Mesendoderm (in vitro differentiated cells): ENCODE measurements around the gene TTC23.

Experiments
- DNase-seq: peaks from one replicate; pipeline ENCODE4 v3.0.0; 2013
- H2AK5ac ChIP-seq: 2 replicates; pipeline ENCODE4 v1.6.1; 2013; ENCODE audit warnings: low read length, inconsistent platforms
- H2BK120ac ChIP-seq: 2 replicates; pipeline ENCODE4 v1.6.1; 2013; ENCODE audit warnings: low read depth, mild to moderate bottlenecking, low read length, moderate library complexity, mixed read lengths
- H2BK15ac ChIP-seq: replicated peaks from 2 replicates; pipeline ENCODE4 v1.6.1; 2013; ENCODE audit warnings: low read depth, mild to moderate bottlenecking, moderate library complexity
- H2BK5ac ChIP-seq: 2 replicates; pipeline ENCODE4 v1.6.1; 2013; ENCODE audit warnings: low read length, inconsistent platforms
- H3K18ac ChIP-seq: 2 replicates; pipeline ENCODE4 v1.6.1; 2013; ENCODE audit warnings: mild to moderate bottlenecking, low read length, mixed read lengths
- H3K23ac ChIP-seq: one replicate; pipeline ENCODE4 v1.6.1; 2013; ENCODE audit warnings: low read length
- H3K27ac ChIP-seq: 2 replicates; pipeline ENCODE4 v1.5.1; 2013; ENCODE audit warnings: low read depth, mild to moderate bottlenecking, inconsistent platforms, low read length, moderate library complexity
- H3K27me3 ChIP-seq: 2 replicates; pipeline ENCODE4 v1.6.1; 2013; ENCODE audit warnings: low read length, control low read depth, mild to moderate bottlenecking, inconsistent platforms; ENCODE audit not compliant: insufficient read depth, poor library complexity
- H3K36me3 ChIP-seq: 2 replicates; pipeline ENCODE4 v1.6.1; 2013; ENCODE audit warnings: low read length, inconsistent platforms; ENCODE audit not compliant: control insufficient read depth, insufficient read depth
- H3K4ac ChIP-seq: one replicate; pipeline ENCODE4 v1.6.1; 2013; ENCODE audit warnings: low read depth, mild to moderate bottlenecking, low read length, moderate library complexity
- H3K4me1 ChIP-seq: 2 replicates; pipeline ENCODE4 v1.6.1; 2013; ENCODE audit warnings: low read depth, low read length, inconsistent platforms; ENCODE audit not compliant: control insufficient read depth
- H3K4me2 ChIP-seq: 2 replicates; pipeline ENCODE4 v1.6.1; 2013; ENCODE audit warnings: low read length
- H3K4me3 ChIP-seq: 2 replicates; pipeline ENCODE4 v1.5.1; 2013; ENCODE audit warnings: mild to moderate bottlenecking, low read length
- H3K56ac ChIP-seq: one replicate; pipeline ENCODE4 v1.6.1; 2013; ENCODE audit warnings: low read length
- H3K79me1 ChIP-seq: 2 replicates; pipeline ENCODE4 v1.6.1; 2013; ENCODE audit warnings: low read length, inconsistent platforms
- H3K79me2 ChIP-seq: 2 replicates; pipeline ENCODE4 v1.6.1; 2013; ENCODE audit warnings: mild to moderate bottlenecking, low read length; ENCODE audit not compliant: control insufficient read depth, insufficient read depth
- H3K9ac ChIP-seq: 2 replicates; pipeline ENCODE4 v1.6.1; 2013; ENCODE audit warnings: low read length, inconsistent platforms
- H4K5ac ChIP-seq: one replicate; pipeline ENCODE4 v1.6.1; 2013; ENCODE audit warnings: low read length
- H4K8ac ChIP-seq: one replicate; pipeline ENCODE4 v1.6.1; 2013; ENCODE audit warnings: low read depth, mild to moderate bottlenecking, control low read depth, low read length, moderate library complexity
- WGBS: extraction: QIAGEN DNeasy Blood & Tissue Kit; methylation state at CpG from one replicate; pipeline ENCODE4 v1.1.7; 2013; ENCODE audit warnings: low lambda C conversion rate, missing lambda C conversion rate; ENCODE audit not compliant: insufficient coverage; ENCODE audit errors: extremely low coverage; 5-methylcytosine and 5-hydroxymethylcytosine counted together

TTC23 gene

GRCh38 chr15:99248000-99248715 is 1.2 kb downstream of the TTC23 start:
- peaks cover 2% of the 10 kb centered on the region for H3K4me1 ChIP-seq
- no peak overlapping the region for H3K27ac ChIP-seq
- peak overlapping the region; percentile 12 for H3K4me3 ChIP-seq
- no peak overlapping the region for H2BK15ac ChIP-seq
- DNase-seq = no peak
- H2AK5ac ChIP-seq = no peak overlapping the region
- H3K56ac ChIP-seq = peak overlapping the region; percentile 57
- WGBS = no CpG with 5 or more reads among the region's 7 CpGs
- no peak overlapping the region for H2BK120ac ChIP-seq
- no peaks in the 10 kb centered on the region for H3K36me3 ChIP-seq
- peak overlapping the region; percentile 67 for H3K4me2 ChIP-seq
- no peak overlapping the region for H3K18ac ChIP-seq
- no peak overlapping the region for H2BK5ac ChIP-seq
- H3K9ac ChIP-seq = peak overlapping the region; percentile 51
- H3K79me1 ChIP-seq = peaks cover 4% of the 10 kb centered on the region
- no peak overlapping the region for H4K8ac ChIP-seq
- H3K4ac ChIP-seq = no peak overlapping the region
- H3K79me2 ChIP-seq = peaks cover 5% of the 10 kb centered on the region
- H3K23ac ChIP-seq = no peak overlapping the region
- H3K27me3 ChIP-seq = no peaks in the 10 kb centered on the region
- H4K5ac ChIP-seq = no peak overlapping the region

- Histone ChIP-seq H2AK5ac (no peak overlapping the region), H3K36me3 (no peaks in the 10 kb centered on the region), H3K23ac (no peak overlapping the region), H3K27ac (no peak overlapping the region), H3K4ac (no peak overlapping the region), H2BK120ac (no peak overlapping the region), H3K27me3 (no peaks in the 10 kb centered on the region), H3K4me1 (peaks cover 2% of the 10 kb centered on the region), H4K5ac (no peak overlapping the region), H3K4me3 (no peak overlapping the region), H2BK15ac (no peak overlapping the region), H2BK5ac (no peak overlapping the region), H3K79me2 (peaks cover 5% of the 10 kb centered on the region), H3K4me2 (no peak overlapping the region), H3K9ac (no peak overlapping the region), H3K79me1 (peaks cover 4% of the 10 kb centered on the region), H4K8ac (no peak overlapping the region), H3K18ac (no peak overlapping the region), H3K56ac (no peak overlapping the region)
- DNase-seq = no peak
- no CpG with 5 or more reads among the region's 3 CpGs for WGBS
Measured at GRCh38 chr15:99247062-99247461, 2.3 kb downstream of the TTC23 start.

DNA sequence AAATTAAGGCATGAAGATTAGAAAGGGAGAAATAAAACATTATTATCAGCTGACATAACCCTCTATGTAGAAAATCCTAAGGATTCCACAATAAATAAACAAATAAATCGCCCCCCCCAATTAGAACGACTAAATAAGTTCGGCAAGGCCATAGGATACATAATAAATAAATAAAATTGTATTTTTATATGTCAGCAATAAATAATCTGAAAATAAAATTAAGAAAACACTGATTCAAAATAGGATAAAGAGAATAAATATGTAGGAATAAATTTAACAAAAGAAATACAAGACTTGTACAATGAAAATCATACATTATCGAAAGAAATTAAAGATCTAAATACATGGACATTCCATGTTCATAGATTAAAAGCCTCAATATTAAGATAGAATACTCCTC is 5.1 kb downstream of the TTC23 start:
- Histone ChIP-seq H3K79me2 (peaks cover 5% of the 10 kb centered on the region), H2BK15ac (no peak overlapping the region), H4K8ac (no peak overlapping the region), H3K4me3 (no peak overlapping the region), H3K23ac (no peak overlapping the region), H3K18ac (no peak overlapping the region), H2BK120ac (no peak overlapping the region), H3K4me1 (peaks cover 2% of the 10 kb centered on the region), H3K9ac (no peak overlapping the region), H3K56ac (no peak overlapping the region), H3K27me3 (no peaks in the 10 kb centered on the region), H2AK5ac (no peak overlapping the region), H4K5ac (no peak overlapping the region), H3K27ac (no peak overlapping the region), H3K36me3 (no peaks in the 10 kb centered on the region), H3K4me2 (no peak overlapping the region), H2BK5ac (no peak overlapping the region), H3K79me1 (peaks cover 4% of the 10 kb centered on the region), H3K4ac (no peak overlapping the region)
- DNase-seq = no peak
- no CpG with 5 or more reads among the region's 4 CpGs for WGBS

DNA sequence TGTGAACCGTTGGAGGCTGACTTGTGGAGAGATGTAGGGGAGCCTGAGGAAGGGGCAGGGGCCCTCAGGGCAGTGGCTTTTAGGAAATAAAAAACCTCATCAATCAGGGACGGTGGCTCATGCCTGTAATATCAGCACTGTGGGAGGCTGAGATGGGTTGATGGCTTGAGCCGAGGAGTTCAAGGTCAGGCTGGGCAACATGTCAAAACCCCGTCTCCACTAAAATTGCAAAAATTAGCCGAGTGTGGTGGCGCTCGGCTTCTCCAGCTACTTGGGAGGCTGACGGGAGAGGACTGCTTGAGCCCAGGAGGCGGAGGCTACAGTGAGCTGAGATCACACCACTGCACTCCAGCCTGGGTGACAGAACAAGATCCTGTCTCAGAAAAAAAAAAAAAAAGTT is 7.6 kb downstream of the TTC23 start:
- H3K27ac ChIP-seq = no peak overlapping the region
- no peak overlapping the region for H3K4me3 ChIP-seq
- no peaks in the 10 kb centered on the region for H3K79me2 ChIP-seq
- no peak overlapping the region for H2BK120ac ChIP-seq
- H3K56ac ChIP-seq = no peak overlapping the region
- H4K5ac ChIP-seq = no peak overlapping the region
- no peak overlapping the region for H3K23ac ChIP-seq
- H4K8ac ChIP-seq = no peak overlapping the region
- no peaks in the 10 kb centered on the region for H3K4me1 ChIP-seq
- H2BK15ac ChIP-seq = no peak overlapping the region
- no peak overlapping the region for H3K4me2 ChIP-seq
- H3K18ac ChIP-seq = no peak overlapping the region
- no peak overlapping the region for H2BK5ac ChIP-seq
- WGBS = no CpG with 5 or more reads among the region's 9 CpGs
- no peak overlapping the region for H2AK5ac ChIP-seq
- DNase-seq = no peak
- no peak overlapping the region for H3K9ac ChIP-seq
- H3K27me3 ChIP-seq = no peaks in the 10 kb centered on the region
- no peaks in the 10 kb centered on the region for H3K79me1 ChIP-seq
- H3K4ac ChIP-seq = no peak overlapping the region
- H3K36me3 ChIP-seq = no peaks in the 10 kb centered on the region

GRCh38 chr15:99239545-99240198 is 9.7 kb downstream of the TTC23 start:
- Histone ChIP-seq H3K4me3 (no peak overlapping the region), H3K23ac (no peak overlapping the region), H3K79me2 (no peaks in the 10 kb centered on the region), H2BK120ac (no peak overlapping the region), H3K36me3 (no peaks in the 10 kb centered on the region), H3K27me3 (no peaks in the 10 kb centered on the region), H3K79me1 (no peaks in the 10 kb centered on the region), H2BK5ac (no peak overlapping the region), H2BK15ac (no peak overlapping the region), H3K4ac (no peak overlapping the region), H3K18ac (no peak overlapping the region), H3K56ac (no peak overlapping the region), H3K27ac (no peak overlapping the region), H4K5ac (no peak overlapping the region), H3K9ac (no peak overlapping the region), H2AK5ac (no peak overlapping the region), H3K4me2 (no peak overlapping the region), H4K8ac (no peak overlapping the region), H3K4me1 (no peaks in the 10 kb centered on the region)
- DNase-seq = no peak
- WGBS = no CpG with 5 or more reads among the region's 1 CpG
